Measurements from ENCODE around the gene CAMK1D.
"Not testable (repeated sequence)": the region's sequence is repeated elsewhere in the genome, so short reads cannot be mapped to it uniquely, and the experiment has no call there.

CAMK1D gene

GRCh38 chr10:12340937-12341336 lies 8.4 kb upstream of the CAMK1D start:
- DNase-seq (ENCODE audit: low read depth, low spot score) = no peak

GRCh38 chr10:12341526-12341925 lies 7.8 kb upstream of the CAMK1D start:
- no peak for DNase-seq (ENCODE audit: low read depth, low spot score)

- DNase-seq (ENCODE audit: low read depth, low spot score) = no peak
Observed at GRCh38 chr10:12344375-12345110, 4.8 kb upstream of the CAMK1D start.

GRCh38 chr10:12346707-12347106 lies 2.6 kb upstream of the CAMK1D start:
- DNase-seq (ENCODE audit: low read depth, low spot score) = no peak

- DNase-seq (ENCODE audit: low read depth, low spot score) = no peak
Observed at GRCh38 chr10:12348294-12348869, 965 bp upstream of the CAMK1D start.

- no peak for DNase-seq (ENCODE audit: low read depth, low spot score)
Observed at GRCh38 chr10:12349629-12350166, 351 bp downstream of the CAMK1D start.

- peak; percentile 48 for DNase-seq (ENCODE audit: low read depth, low spot score)
Observed at GRCh38 chr10:12350167-12350872, 973 bp downstream of the CAMK1D start.

- DNase-seq (ENCODE audit: low read depth, low spot score) = no peak
Observed at GRCh38 chr10:12350925-12351324, 1.6 kb downstream of the CAMK1D start.

GRCh38 chr10:12351447-12351846 lies 2.1 kb downstream of the CAMK1D start:
- no peak for DNase-seq (ENCODE audit: low read depth, low spot score)

- DNase-seq (ENCODE audit: low read depth, low spot score) = no peak
Observed at GRCh38 chr10:12351889-12352288, 2.5 kb downstream of the CAMK1D start.

GRCh38 chr10:12353399-12354242 lies 4.3 kb downstream of the CAMK1D start:
- DNase-seq (ENCODE audit: low read depth, low spot score) = no peak

- DNase-seq (ENCODE audit: low read depth, low spot score) = not testable (repeated sequence)
Observed at GRCh38 chr10:12354696-12355095, 5.3 kb downstream of the CAMK1D start.

- DNase-seq (ENCODE audit: low read depth, low spot score) = no peak
Observed at GRCh38 chr10:12355384-12355783, 6.0 kb downstream of the CAMK1D start.

- DNase-seq (ENCODE audit: low read depth, low spot score) = no peak
Observed at GRCh38 chr10:12357525-12358151, 8.3 kb downstream of the CAMK1D start.

- DNase-seq (ENCODE audit: low read depth, low spot score) = no peak
Observed at GRCh38 chr10:12358863-12359564, 9.7 kb downstream of the CAMK1D start.

GRCh38 chr10:12360461-12360860 lies 11.1 kb downstream of the CAMK1D start:
- DNase-seq (ENCODE audit: low read depth, low spot score) = no peak

- not testable (repeated sequence) for DNase-seq (ENCODE audit: low read depth, low spot score)
Observed at GRCh38 chr10:12361115-12361514, 11.8 kb downstream of the CAMK1D start.

GRCh38 chr10:12364559-12364958 lies 15.2 kb downstream of the CAMK1D start:
- DNase-seq (ENCODE audit: low read depth, low spot score) = no peak

- DNase-seq (ENCODE audit: low read depth, low spot score) = no peak
Observed at GRCh38 chr10:12367272-12367671, 17.9 kb downstream of the CAMK1D start.

- DNase-seq (ENCODE audit: low read depth, low spot score) = no peak
Observed at GRCh38 chr10:12369982-12370381, 20.6 kb downstream of the CAMK1D start.

- DNase-seq (ENCODE audit: low read depth, low spot score) = no peak
Observed at GRCh38 chr10:12372846-12373245, 23.5 kb downstream of the CAMK1D start.

All from iPS DF 19.7 (cell line).